Effector CD8-positive, alpha-beta T cell (primary cell): ENCODE measurements around the gene TEK.

ENCODE experiments used
- DNase-seq: peaks from one replicate; lab custom pipeline; 2025; lab: John Stamatoyannopoulos, UW

Gene TEK

GRCh38 chr9:27179245-27179865 lies 70.3 kb downstream of the TEK start:
- DNase-seq, result no peak

DNA sequence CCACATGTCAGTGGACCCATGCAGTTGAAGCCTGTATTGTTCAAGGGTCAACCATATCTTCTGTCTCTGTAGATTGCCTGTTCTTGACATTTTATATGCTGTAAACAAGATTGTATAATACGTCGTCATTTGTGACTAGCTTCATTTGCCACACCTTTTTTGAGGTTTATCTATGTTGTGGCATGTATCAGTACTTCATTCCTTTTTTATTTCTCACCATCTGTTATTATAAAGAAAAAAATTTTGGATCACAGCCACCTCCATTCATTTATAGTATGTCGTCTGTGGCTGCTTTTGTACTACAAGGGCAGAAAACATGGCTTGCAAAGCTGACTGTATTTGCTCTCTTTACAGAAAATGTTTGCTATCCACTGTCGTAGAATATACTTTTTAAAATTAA lies 72.4 kb downstream of the TEK start:
- no peak for DNase-seq

DNA sequence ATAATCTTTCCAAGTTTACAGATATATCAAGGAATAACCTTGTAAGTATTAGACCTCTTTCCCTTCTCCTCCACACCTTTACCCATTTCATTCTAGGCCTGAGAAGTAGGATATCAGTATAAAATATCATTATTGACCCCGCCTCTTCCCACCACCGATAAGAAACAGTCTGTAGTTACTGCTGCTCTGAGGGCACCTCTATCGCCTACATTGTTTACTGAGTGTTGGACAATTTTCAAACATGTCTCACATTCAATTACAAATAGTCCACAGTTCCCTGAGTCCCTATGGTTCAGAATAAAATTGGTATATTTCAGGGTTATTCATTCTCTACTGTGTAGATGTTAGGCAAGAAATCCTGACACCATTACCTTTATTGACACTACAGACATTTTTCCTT lies 73.4 kb downstream of the TEK start:
- no peak for DNase-seq

DNA sequence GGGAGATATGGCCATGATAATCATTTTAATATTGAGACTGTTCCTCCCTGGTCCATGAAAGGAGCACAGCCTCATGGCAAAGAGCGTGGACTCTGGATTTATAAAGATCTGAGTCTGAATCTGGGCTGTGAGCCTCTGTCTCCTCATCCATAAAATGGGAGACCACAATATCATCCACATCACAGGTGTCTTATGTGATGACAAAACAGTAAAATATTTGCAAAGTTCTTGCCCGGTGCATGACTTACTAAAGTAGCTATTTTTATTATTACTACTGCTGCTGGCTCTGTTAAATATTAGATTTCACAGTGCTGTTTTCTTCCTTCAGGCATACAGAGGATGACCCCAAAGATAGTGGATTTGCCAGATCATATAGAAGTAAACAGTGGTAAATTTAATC lies 74.1 kb downstream of the TEK start:
- DNase-seq, result no peak

- no peak for DNase-seq
Observed at GRCh38 chr9:27183701-27184100, 74.7 kb downstream of the TEK start.

DNA sequence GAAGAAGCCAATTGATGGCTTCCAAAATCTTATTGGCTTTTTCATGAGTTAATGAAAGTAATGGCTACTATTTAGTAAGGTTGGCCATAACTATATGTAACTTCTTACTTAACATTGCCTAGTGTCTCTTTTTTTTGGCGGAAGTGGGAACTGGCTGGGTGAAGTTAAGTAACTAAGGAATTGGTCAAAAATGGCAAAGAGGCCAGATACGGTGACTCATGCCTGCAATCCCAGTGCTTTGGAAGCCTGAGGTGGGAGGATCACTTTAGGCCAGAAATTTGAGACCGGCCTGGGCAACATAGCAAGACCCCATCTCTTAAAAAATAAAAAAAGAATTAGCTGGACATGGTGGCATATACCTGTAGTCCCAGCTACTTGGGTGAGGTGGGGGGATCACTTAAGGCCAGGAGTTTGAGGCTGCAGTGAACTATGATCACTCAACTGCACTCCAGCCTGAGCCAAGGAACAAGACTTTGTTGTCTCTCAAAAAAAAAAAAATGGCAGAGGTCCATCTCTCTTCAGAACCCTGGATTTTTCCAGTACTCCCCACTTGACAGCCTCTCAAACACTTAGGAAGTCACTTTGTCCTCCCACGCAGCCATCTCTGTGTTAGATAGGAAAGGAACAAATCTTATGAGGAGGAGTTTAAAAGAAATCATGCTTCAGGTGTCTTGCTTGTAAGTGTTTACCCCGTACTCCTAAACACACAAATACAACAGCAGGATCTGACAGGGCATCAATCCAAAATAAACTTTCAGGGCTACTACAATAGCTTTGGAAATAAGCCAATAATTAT lies 75.7 kb downstream of the TEK start:
- DNase-seq, result no peak

GRCh38 chr9:27188426-27188825 lies 79.4 kb downstream of the TEK start:
- DNase-seq, result no peak

DNA sequence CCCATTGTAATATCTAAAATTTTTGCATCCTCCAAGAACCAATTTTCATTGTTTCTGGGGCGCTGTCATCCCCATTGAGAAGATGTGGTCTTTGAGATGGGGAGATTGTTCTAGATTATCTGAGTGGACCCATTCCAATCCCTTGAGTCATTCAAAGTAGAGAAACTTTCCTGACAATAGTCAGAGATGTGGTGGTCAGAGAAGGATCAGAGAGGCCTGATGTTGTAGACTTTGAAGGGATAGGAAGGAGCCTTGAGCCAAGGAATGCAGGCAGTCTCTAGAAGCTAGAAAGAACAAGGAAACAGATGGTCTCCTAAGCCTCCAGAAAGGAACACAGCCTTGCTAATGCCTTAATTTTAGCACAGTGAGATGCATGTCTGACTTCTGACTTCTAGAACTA lies 80.4 kb downstream of the TEK start:
- DNase-seq, result no peak

GRCh38 chr9:27192291-27192960 lies 83.4 kb downstream of the TEK start:
- DNase-seq, result no peak

- DNase-seq, result no peak
Observed at GRCh38 chr9:27193886-27194285, 84.9 kb downstream of the TEK start.

GRCh38 chr9:27194401-27195091 lies 85.5 kb downstream of the TEK start:
- no peak for DNase-seq

DNA sequence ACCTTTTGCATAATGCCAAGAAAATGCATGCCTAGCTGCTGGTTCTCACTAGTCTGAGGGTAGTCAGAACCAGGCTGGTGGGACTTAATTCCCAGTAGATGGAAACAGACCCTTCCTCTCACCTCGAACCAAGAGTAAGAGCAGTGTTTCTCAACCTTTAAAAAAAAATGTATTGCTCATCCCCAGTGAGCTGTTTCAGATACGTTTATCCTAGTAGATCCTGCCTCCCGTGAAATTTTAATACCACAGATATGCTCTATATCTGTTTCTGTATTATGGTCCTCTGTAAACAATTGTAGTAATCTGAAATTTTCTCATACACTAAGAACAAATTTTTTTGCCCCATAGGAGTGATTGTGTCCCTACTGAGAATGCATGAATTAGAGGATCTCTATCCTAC lies 86.2 kb downstream of the TEK start:
- DNase-seq, result no peak

DNA sequence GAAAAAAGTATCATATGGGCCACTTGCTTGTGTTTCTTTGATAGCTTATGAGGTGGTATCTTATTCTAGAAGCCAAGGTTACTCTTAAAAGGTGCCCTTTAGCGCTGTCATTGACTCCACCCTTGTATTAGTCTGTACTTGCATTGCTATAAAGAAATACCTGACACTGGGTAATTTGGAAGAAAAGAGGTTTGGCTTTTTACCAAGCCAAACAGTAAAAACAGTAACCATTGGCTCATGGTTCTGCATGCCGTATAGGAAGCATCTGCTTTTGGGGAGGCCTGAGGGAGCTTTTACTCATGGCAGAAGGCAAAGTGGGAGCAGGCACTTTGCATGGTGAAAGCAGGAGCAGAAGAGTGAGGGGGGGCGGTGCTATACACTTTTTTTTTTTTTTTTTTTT lies 87.4 kb downstream of the TEK start:
- DNase-seq, result no peak

GRCh38 chr9:27198190-27198589 lies 89.2 kb downstream of the TEK start:
- no peak for DNase-seq

DNA sequence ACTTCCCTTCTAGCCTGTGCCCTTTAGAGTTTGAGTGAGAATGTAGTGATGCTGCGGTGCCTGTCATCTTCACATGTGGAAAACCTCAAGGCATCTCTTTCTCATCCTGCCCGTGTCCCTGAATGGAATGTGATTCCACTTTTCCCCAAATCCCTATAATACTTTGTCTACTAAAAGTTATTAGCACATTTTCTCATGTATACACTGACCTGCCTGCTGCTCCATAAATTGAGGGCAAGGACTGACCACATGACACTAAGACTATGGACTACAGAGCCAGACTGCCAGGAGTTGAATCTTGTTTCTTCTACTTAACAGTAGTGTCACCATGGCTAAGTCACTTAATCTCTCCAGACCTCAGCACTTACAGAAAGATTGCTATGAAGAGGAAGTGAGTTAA lies 93.0 kb downstream of the TEK start:
- DNase-seq, result no peak

- DNase-seq, result no peak
Observed at GRCh38 chr9:27203783-27204182, 94.8 kb downstream of the TEK start.

- DNase-seq, result no peak
Observed at GRCh38 chr9:27204578-27204977, 95.6 kb downstream of the TEK start.

- no peak for DNase-seq
Observed at GRCh38 chr9:27205198-27205597, 96.2 kb downstream of the TEK start.

DNA sequence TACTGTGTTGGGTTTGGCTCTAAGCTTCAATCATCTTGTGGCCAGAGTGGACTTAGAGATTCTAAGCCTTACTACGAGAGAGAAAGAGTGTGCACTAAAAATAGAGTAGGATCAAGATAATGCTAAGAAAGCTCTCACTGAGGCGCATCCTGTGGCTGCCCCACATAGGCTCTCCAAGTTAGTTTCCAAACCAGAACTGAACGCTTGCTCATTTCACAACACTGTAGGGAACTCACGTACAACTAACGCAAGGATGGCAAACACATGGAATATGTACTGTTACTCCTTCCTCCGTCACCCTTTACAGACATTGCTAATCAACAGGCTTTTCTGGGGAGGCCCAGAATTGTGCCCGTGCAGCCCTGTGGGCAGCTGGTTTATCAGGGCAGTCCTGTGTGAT lies 97.0 kb downstream of the TEK start:
- no peak for DNase-seq

DNA sequence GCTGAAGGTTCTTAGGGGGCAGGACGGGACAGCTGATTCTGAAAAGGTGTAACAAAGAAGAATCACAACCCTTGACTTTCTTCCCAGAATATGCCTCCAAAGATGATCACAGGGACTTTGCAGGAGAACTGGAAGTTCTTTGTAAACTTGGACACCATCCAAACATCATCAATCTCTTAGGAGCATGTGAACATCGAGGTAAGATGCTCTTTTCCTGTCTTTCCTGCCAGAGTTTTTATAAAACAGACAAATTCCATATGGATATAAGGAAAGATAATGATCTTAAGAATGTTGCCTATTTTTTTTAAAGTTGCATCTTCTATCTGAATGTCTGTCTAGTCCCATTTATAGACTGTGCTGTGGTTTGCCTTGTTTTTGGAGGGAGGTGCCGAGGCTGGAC lies 100.0 kb downstream of the TEK start:
- no peak for DNase-seq

DNA sequence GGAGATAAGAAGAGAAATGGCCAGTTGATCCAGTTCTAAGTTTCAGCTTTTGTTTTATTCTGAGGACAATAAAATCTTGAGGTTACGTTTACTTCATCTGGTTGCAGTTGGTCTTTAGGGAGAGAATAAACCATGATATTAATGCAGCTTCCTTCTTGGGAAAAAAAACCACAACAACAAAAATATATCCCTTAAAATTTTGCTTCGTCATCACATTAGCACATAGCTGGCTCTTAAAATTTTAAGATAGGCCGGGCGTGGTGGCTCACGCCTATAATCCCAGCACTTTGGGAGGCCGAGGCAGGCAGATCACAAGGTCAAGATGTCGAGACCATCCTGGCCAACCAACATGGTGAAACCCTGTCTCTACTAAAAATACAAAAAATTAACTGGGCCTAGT lies 101.6 kb downstream of the TEK start:
- no peak for DNase-seq

DNA sequence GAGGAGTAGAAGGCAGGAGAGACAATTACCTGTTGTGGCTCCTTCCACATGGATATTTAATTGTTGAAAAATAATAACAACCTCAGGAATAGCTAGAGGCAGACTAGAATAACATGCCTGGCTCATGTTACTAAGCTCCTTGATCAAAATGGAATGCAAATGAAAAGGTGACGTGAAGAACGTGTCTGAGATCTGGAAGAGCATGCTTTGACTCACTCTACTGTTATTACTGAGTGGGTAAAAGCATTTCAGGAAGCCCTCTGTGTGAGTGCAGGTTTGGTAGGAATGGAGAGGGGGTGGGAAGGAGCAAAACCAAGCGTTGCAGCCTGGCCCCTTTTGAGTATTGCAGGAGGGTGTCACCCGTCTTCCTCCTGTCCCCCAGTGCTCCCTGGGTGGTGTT lies 103.2 kb downstream of the TEK start:
- DNase-seq, result no peak

DNA sequence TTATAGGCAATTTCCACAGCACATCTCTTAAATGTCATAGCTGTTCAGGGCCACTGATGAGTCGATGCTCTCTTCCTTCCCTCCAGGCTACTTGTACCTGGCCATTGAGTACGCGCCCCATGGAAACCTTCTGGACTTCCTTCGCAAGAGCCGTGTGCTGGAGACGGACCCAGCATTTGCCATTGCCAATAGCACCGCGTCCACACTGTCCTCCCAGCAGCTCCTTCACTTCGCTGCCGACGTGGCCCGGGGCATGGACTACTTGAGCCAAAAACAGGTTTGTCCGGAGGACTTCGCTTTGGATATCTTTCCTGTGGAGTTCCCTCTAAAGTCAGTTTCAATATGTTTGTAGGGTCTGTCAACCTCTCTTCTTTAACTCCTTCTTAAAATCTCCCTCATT lies 103.6 kb downstream of the TEK start:
- DNase-seq, result no peak
